ENCODE measurements around the gene WHRN. TPM values are rescaled to one million over a fixed set of nuclear protein-coding genes. Genes with fewer than 3 reads are reported as not detected.

WHRN gene
- total RNA-seq, 1 experiment from 2014 or later, result 19.8 TPM

GRCh38 chr9:114448706-114449105, 56.6 kb downstream of the WHRN start:
- peak in 1 of 2 experiments; percentile 8 for DNase-seq
- no peak overlapping the region for H3K4me2 ChIP-seq
- no peak overlapping the region for H3K27ac ChIP-seq
- no peaks in the 10 kb centered on the region for H4K20me1 ChIP-seq (ENCODE audit: insufficient read depth)
- no peaks in the 10 kb centered on the region for H3K9me3 ChIP-seq (ENCODE audit: insufficient read depth, low read depth)
- intact Hi-C loops (cut with micrococcal nuclease; ENCODE audit: unreplicated experiment), result loop anchor here (5.0 kb wide), 1 partner anchor 39 kb away; no protein-coding TSS in a partner anchor
- no peaks in the 10 kb centered on the region for H3K9me2 ChIP-seq (ENCODE audit: insufficient read depth)
- no peaks in the 10 kb centered on the region for H3K36me3 ChIP-seq (ENCODE audit: low read depth)
- peaks cover 9% of the 10 kb centered on the region; the same call in 1 of the 2 replicates for H3K4me1 ChIP-seq (replicated peaks; ENCODE audit: insufficient read depth)
- H2AFZ ChIP-seq, result no peak overlapping the region
- H3K27me3 ChIP-seq (ENCODE audit: insufficient read depth, low read depth), result no peaks in the 10 kb centered on the region
- TF ChIP-seq CTCF (conservative IDR thresholded peaks at IDR 0.05) (no peak), EZH2 (IDR thresholded peaks at IDR 0.05; ENCODE audit: low read depth) (no peak)
- no TSS peak for BruUV-seq (replicated peaks)
- no peaks in the 10 kb centered on the region for H3K79me2 ChIP-seq (ENCODE audit: low read depth)
- ChIA-PET POLR2A (ENCODE audit: unreplicated experiment) (no interaction called here), CTCF (interaction anchor here (0.6 kb wide), 1 partner anchor 1143 kb away, joined by 3 read pairs; no protein-coding TSS in a partner anchor)
- no peak overlapping the region for H3K4me3 ChIP-seq
- H3F3A ChIP-seq (ENCODE audit: insufficient read depth, low read depth), result no peaks in the 10 kb centered on the region

DNA sequence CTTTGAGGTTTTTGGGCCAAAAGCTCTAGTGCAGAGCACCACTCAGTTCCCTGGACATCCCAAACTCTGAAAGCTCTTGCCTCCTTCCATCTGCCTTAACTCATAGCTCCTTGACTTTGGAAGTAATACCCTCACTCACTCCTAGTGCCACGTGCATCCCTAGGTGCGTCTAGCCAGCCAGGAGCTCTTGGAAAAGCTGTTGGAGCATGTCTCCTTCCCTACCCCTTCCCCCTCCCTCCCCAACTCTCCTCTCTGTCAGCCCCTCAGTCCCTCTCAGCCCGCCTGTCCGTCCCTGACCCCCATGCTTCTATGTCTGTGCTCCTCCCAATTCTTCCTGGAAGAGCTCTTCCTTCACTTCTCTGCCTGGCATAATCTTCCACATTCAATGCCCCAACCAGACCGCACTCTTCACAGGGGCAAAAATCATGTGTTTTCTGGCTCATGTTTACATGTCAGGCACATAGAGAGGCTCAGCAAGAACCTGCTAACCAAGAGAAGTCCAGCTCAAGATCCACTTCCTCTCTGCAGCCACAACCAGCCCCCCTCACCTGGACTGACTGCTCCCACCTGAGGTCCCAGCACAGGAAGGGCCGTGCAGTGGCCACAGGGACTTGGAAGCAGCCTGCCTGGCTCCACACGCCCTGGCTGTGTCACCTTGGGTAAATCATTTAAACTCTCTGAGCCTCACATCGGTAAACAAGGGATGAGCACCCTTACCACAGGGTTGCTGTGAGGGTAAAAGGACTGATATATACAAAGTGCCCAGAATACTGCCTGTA, 58.4 kb downstream of the WHRN start:
- ChIA-PET POLR2A (ENCODE audit: unreplicated experiment) (no interaction called here), CTCF (interaction anchor here (0.6 kb wide), 1 partner anchor 229 kb away, joined by 3 read pairs; no protein-coding TSS in a partner anchor)
- Histone ChIP-seq H3K79me2 (ENCODE audit: low read depth) (no peaks in the 10 kb centered on the region), H2AFZ (no peak overlapping the region), H4K20me1 (ENCODE audit: insufficient read depth) (no peaks in the 10 kb centered on the region), H3K4me1 (replicated peaks; ENCODE audit: insufficient read depth) (0 out of 2 replicates have a peak, but pooled peaks cover 9% of the 10 kb centered on the region), H3K36me3 (ENCODE audit: low read depth) (no peaks in the 10 kb centered on the region), H3K4me2 (no peak overlapping the region), H3K27me3 (ENCODE audit: insufficient read depth, low read depth) (no peaks in the 10 kb centered on the region), H3F3A (ENCODE audit: insufficient read depth, low read depth) (no peaks in the 10 kb centered on the region), H3K9me2 (ENCODE audit: insufficient read depth) (no peaks in the 10 kb centered on the region), H3K9me3 (ENCODE audit: insufficient read depth, low read depth) (no peaks in the 10 kb centered on the region), H3K27ac (no peak overlapping the region), H3K4me3 (no peak overlapping the region)
- DNase-seq, result no peak
- intact Hi-C loops (cut with micrococcal nuclease; ENCODE audit: unreplicated experiment), result loop anchor here (2.0 to 5.0 kb wide), 2 partner anchors 20 to 40 kb away; no protein-coding TSS in a partner anchor
- BruUV-seq (replicated peaks), result no TSS peak
- no peak for TF ChIP-seq EZH2 (IDR thresholded peaks at IDR 0.05; ENCODE audit: low read depth)
- TF ChIP-seq CTCF (conservative IDR thresholded peaks at IDR 0.05), result no peak

DNA sequence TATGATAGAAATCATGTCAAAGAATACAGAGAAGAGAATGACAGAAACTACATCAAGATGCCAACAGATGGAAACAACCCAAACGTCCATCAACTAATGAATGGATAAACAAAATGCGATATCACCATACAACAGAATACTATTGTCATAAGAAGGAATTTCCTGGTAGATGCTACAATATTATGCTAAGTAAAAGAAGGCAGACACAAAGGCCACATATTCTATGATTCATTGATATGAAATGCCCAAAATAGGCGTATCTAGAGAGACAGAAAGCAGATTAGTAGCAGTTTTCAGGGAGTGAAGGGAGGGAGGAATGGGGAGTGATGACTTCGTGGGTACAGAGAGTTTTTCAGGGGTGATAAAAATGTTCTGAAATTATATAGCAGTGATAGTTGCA, 59.2 kb downstream of the WHRN start:
- intact Hi-C loops (cut with micrococcal nuclease; ENCODE audit: unreplicated experiment), result loop anchor here (2.0 to 5.0 kb wide), 2 partner anchors 19 to 41 kb away; no protein-coding TSS in a partner anchor
- BruUV-seq (replicated peaks), result no TSS peak
- CTCF ChIA-PET, result no interaction called here
- no peaks in the 10 kb centered on the region for H3K36me3 ChIP-seq (ENCODE audit: low read depth)
- no peak overlapping the region for H2AFZ ChIP-seq
- 0 out of 2 replicates have a peak, but pooled peaks cover 9% of the 10 kb centered on the region for H3K4me1 ChIP-seq (replicated peaks; ENCODE audit: insufficient read depth)
- no peak for TF ChIP-seq CTCF (conservative IDR thresholded peaks at IDR 0.05)
- no peak for TF ChIP-seq EZH2 (IDR thresholded peaks at IDR 0.05; ENCODE audit: low read depth)
- no peaks in the 10 kb centered on the region for H4K20me1 ChIP-seq (ENCODE audit: insufficient read depth)
- no peaks in the 10 kb centered on the region for H3K79me2 ChIP-seq (ENCODE audit: low read depth)
- no peaks in the 10 kb centered on the region for H3K27me3 ChIP-seq (ENCODE audit: insufficient read depth, low read depth)
- H3F3A ChIP-seq (ENCODE audit: insufficient read depth, low read depth), result no peaks in the 10 kb centered on the region
- H3K9me3 ChIP-seq (ENCODE audit: insufficient read depth, low read depth), result no peaks in the 10 kb centered on the region
- H3K9me2 ChIP-seq (ENCODE audit: insufficient read depth), result no peaks in the 10 kb centered on the region
- H3K4me2 ChIP-seq, result no peak overlapping the region
- no peak overlapping the region for H3K4me3 ChIP-seq
- POLR2A ChIA-PET (ENCODE audit: unreplicated experiment), result no interaction called here
- H3K27ac ChIP-seq, result no peak overlapping the region
- DNase-seq, result peak in 1 of 2 experiments; percentile 52

Measured in PC-9 (cell line).